Activated T-cell treated with anti-CD3 and anti-CD28 coated beads, Interleukin-2, amount 50 U/mL, for 72 hours (primary cell): ENCODE results near the gene CASP3. TPM values are rescaled to one million over a fixed set of nuclear protein-coding genes. Genes with fewer than 3 reads are reported as not detected.
"Not testable (repeated sequence)": the region's sequence is repeated elsewhere in the genome, so short reads cannot be mapped to it uniquely, and the experiment has no call there.

Experiments
- ATAC-seq, 2 donors: fragments of 150-1000 bp; cut with Tn5 transposase; replicated peaks in 1 of 2; 2 replicates each; pipeline ENCODE4 v1.10.0; 2021; ENCODE audit warnings: moderate library complexity in 2 of 2, mild to moderate bottlenecking in 1 of 2
- DNase-seq, 2 donors: peaks; one replicate each; pipeline ENCODE4 v3.0.0; 2021 to 2022; ENCODE audit warnings: mixed read lengths in 1 of 2
- H3K27ac Mint-ChIP-seq: one replicate; pipeline ENCODE4 v1.8.0; 2022; ENCODE audit warnings: mild to moderate bottlenecking, moderate library complexity, mixed read lengths
- H3K27me3 Mint-ChIP-seq: one replicate; pipeline ENCODE4 v1.8.0; 2022; ENCODE audit warnings: low read depth, mixed read lengths
- H3K36me3 Mint-ChIP-seq, 2 donors: one replicate each; pipeline ENCODE4 v1.8.0; 2022; ENCODE audit warnings: mixed read lengths in 2 of 2, mild to moderate bottlenecking in 1 of 2; ENCODE audit not compliant: insufficient read depth in 2 of 2
- H3K4me1 Mint-ChIP-seq: one replicate; pipeline ENCODE4 v1.8.0; 2022; ENCODE audit warnings: low read depth, mixed read lengths
- H3K4me3 Mint-ChIP-seq, 2 donors: one replicate each; pipeline ENCODE4 v1.8.0; 2022; ENCODE audit warnings: mild to moderate bottlenecking in 2 of 2, mixed read lengths in 2 of 2, moderate library complexity in 2 of 2
- H3K9me3 Mint-ChIP-seq, 2 donors: one replicate each; pipeline ENCODE4 v1.8.0; 2022; ENCODE audit warnings: mixed read lengths in 2 of 2
- total RNA-seq, 2 donors: library from RNA; stranded (reverse); gene quantifications; one replicate each; pipeline ENCODE4 v1.2.3, GENCODE V29; 2022

The CASP3 gene
- total RNA-seq, 2 donors from 2014 or later: 48.9 to 50.6 TPM

- Mint-ChIP-seq H3K9me3 (peaks cover 6 to 10% of the 10 kb centered on the region in 2 donors), H3K4me3 (no peak overlapping the region)
These were observed 32.4 kb downstream of the CASP3 start for GRCh38 chr4:184616633-184617551.

GRCh38 chr4:184616168-184616567 lies 33.1 kb downstream of the CASP3 start:
- H3K36me3 Mint-ChIP-seq, H3K27me3 Mint-ChIP-seq, DNase-seq, H3K27ac Mint-ChIP-seq, H3K4me1 Mint-ChIP-seq, H3K9me3 Mint-ChIP-seq, ATAC-seq, H3K4me3 Mint-ChIP-seq: not testable (repeated sequence)

More at GRCh38 chr4:184616633-184617551, 32.4 kb downstream of the CASP3 start:
- DNase-seq: no peak
- Mint-ChIP-seq H3K4me1 (no peaks in the 10 kb centered on the region), H3K27me3 (no peaks in the 10 kb centered on the region), H3K36me3 (peaks cover 3% of the 10 kb centered on the region in 2 donors), H3K27ac (peak overlapping the region; percentile 72)
- no peak for ATAC-seq

GRCh38 chr4:184614509-184614908 lies 34.7 kb downstream of the CASP3 start:
- Mint-ChIP-seq H3K9me3 (peaks cover 6 to 10% of the 10 kb centered on the region in 2 donors), H3K27ac (no peak overlapping the region), H3K4me3 (no peak overlapping the region), H3K36me3 (peaks cover 3% of the 10 kb centered on the region in 2 donors), H3K27me3 (no peaks in the 10 kb centered on the region), H3K4me1 (no peaks in the 10 kb centered on the region)
- no peak for ATAC-seq
- no peak for DNase-seq

- no peak overlapping the region for H3K4me3 Mint-ChIP-seq
- H3K4me1 Mint-ChIP-seq: no peaks in the 10 kb centered on the region
- no peak overlapping the region for H3K27ac Mint-ChIP-seq
- ATAC-seq (no peak), DNase-seq (no peak)
- no peaks in the 10 kb centered on the region for H3K27me3 Mint-ChIP-seq
- peaks cover 6 to 10% of the 10 kb centered on the region in 2 donors for H3K9me3 Mint-ChIP-seq
- peaks cover 3% of the 10 kb centered on the region in 2 donors for H3K36me3 Mint-ChIP-seq
These were observed 35.8 kb downstream of the CASP3 start for GRCh38 chr4:184613405-184613804.

GRCh38 chr4:184612074-184612473 lies 37.2 kb downstream of the CASP3 start:
- H3K4me1 Mint-ChIP-seq: no peaks in the 10 kb centered on the region
- peaks cover 3% of the 10 kb centered on the region in 2 donors for H3K36me3 Mint-ChIP-seq
- H3K27ac Mint-ChIP-seq: no peak overlapping the region
- DNase-seq (no peak), ATAC-seq (no peak)
- H3K4me3 Mint-ChIP-seq: no peak overlapping the region
- H3K27me3 Mint-ChIP-seq: no peaks in the 10 kb centered on the region
- peaks cover 8 to 12% of the 10 kb centered on the region in 2 donors for H3K9me3 Mint-ChIP-seq

GRCh38 chr4:184607429-184607828 lies 41.8 kb downstream of the CASP3 start:
- H3K27ac Mint-ChIP-seq, ATAC-seq, H3K4me3 Mint-ChIP-seq, H3K27me3 Mint-ChIP-seq, H3K4me1 Mint-ChIP-seq, DNase-seq: not testable (repeated sequence)
- Mint-ChIP-seq H3K9me3 (peaks cover 13 to 19% of the 10 kb centered on the region in 2 donors), H3K36me3 (peaks cover 19% of the 10 kb centered on the region in 2 donors)

- H3K4me3 Mint-ChIP-seq, ATAC-seq, H3K27ac Mint-ChIP-seq, DNase-seq, H3K27me3 Mint-ChIP-seq: not testable (repeated sequence)
- H3K36me3 Mint-ChIP-seq: peaks cover 19 to 21% of the 10 kb centered on the region in 2 donors
- H3K4me1 Mint-ChIP-seq: peaks cover 23% of the 10 kb centered on the region
- peaks cover 16 to 19% of the 10 kb centered on the region in 2 donors for H3K9me3 Mint-ChIP-seq
These were observed 46.4 kb downstream of the CASP3 start for GRCh38 chr4:184602857-184603256.

GRCh38 chr4:184600982-184601381 lies 48.3 kb downstream of the CASP3 start:
- peak in 1 of 2 donors; percentile 13 for DNase-seq
- peaks cover 14% of the 10 kb centered on the region in 2 donors for H3K9me3 Mint-ChIP-seq
- peaks cover 23% of the 10 kb centered on the region for H3K4me1 Mint-ChIP-seq
- peaks cover 16% of the 10 kb centered on the region for H3K27me3 Mint-ChIP-seq
- H3K27ac Mint-ChIP-seq: not testable (repeated sequence)
- peaks cover 19% of the 10 kb centered on the region in 2 donors for H3K36me3 Mint-ChIP-seq
- peak overlapping the region; percentile 43 to 61 for H3K4me3 Mint-ChIP-seq
- peak; percentile 51 to 55 for ATAC-seq

GRCh38 chr4:184599492-184600135 lies 49.6 kb downstream of the CASP3 start:
- Mint-ChIP-seq H3K36me3 (peaks cover 16% of the 10 kb centered on the region in 2 donors), H3K4me3 (no peak overlapping the region), H3K4me1 (peaks cover 23% of the 10 kb centered on the region), H3K27me3 (peaks cover 16% of the 10 kb centered on the region), H3K27ac (no peak overlapping the region), H3K9me3 (peaks cover 12 to 13% of the 10 kb centered on the region in 2 donors)
- ATAC-seq (no peak), DNase-seq (no peak)

GRCh38 chr4:184598753-184599491 lies 50.3 kb downstream of the CASP3 start:
- Mint-ChIP-seq H3K9me3 (peaks cover 9 to 10% of the 10 kb centered on the region in 2 donors), H3K4me1 (peaks cover 23% of the 10 kb centered on the region), H3K27ac (no peak overlapping the region), H3K4me3 (no peak overlapping the region), H3K27me3 (peaks cover 16% of the 10 kb centered on the region), H3K36me3 (peaks cover 11 to 13% of the 10 kb centered on the region in 2 donors)
- no peak for ATAC-seq
- DNase-seq: no peak

GRCh38 chr4:184596617-184597185 lies 52.5 kb downstream of the CASP3 start:
- Mint-ChIP-seq H3K27ac (no peak overlapping the region), H3K9me3 (no peaks in the 10 kb centered on the region), H3K36me3 (no peaks in the 10 kb centered on the region), H3K4me1 (peaks cover 19% of the 10 kb centered on the region), H3K4me3 (no peak overlapping the region), H3K27me3 (peaks cover 16% of the 10 kb centered on the region)
- DNase-seq (no peak), ATAC-seq (no peak)

GRCh38 chr4:184596044-184596616 lies 53.1 kb downstream of the CASP3 start:
- Mint-ChIP-seq H3K27me3 (peaks cover 16% of the 10 kb centered on the region), H3K27ac (no peak overlapping the region), H3K4me1 (peaks cover 14% of the 10 kb centered on the region), H3K9me3 (no peaks in the 10 kb centered on the region), H3K36me3 (no peaks in the 10 kb centered on the region), H3K4me3 (no peak overlapping the region)
- ATAC-seq (no peak), DNase-seq (no peak)
